HFF-Myc (cell line): ENCODE measurements around the gene ZNF346.
A peak's percentile ranks its signal among the peaks of the same experiment; 100 is the strongest.
"Not testable (repeated sequence)": the region's sequence is repeated elsewhere in the genome, so short reads cannot be mapped to it uniquely, and the experiment has no call there.

Source experiments
- DNase-seq: peaks from one replicate; pipeline ENCODE4 v3.0.0-alpha.2; 2011; ENCODE audit warnings: low read depth; ENCODE audit errors: extremely low read depth
- H3K4me3 ChIP-seq: replicated peaks from 2 replicates; pipeline ENCODE4 v1.5.1; 2011; ENCODE audit warnings: low read depth, mild to moderate bottlenecking, control low read depth, low read length
- TF ChIP-seq, protein P1 (sequence below): IDR thresholded peaks from 2 replicates; pipeline ENCODE4 v1.5.1; 2012; ENCODE audit warnings: mild to moderate bottlenecking, low read depth, low read length, control low read depth; ENCODE audit errors: missing control alignments

ZNF346 gene

GRCh38 chr5:177022386-177023302, at the start of gene ZNF346:
TSS of gene ZNF346 (plus strand) at chr5:177022696. CDS start at chr5:177022739, 43 bp downstream.
- DNase-seq: peak; percentile 61
- H3K4me3 ChIP-seq: peak within 1 kb of the TSS; percentile 94
- TF ChIP-seq, protein P1, sequence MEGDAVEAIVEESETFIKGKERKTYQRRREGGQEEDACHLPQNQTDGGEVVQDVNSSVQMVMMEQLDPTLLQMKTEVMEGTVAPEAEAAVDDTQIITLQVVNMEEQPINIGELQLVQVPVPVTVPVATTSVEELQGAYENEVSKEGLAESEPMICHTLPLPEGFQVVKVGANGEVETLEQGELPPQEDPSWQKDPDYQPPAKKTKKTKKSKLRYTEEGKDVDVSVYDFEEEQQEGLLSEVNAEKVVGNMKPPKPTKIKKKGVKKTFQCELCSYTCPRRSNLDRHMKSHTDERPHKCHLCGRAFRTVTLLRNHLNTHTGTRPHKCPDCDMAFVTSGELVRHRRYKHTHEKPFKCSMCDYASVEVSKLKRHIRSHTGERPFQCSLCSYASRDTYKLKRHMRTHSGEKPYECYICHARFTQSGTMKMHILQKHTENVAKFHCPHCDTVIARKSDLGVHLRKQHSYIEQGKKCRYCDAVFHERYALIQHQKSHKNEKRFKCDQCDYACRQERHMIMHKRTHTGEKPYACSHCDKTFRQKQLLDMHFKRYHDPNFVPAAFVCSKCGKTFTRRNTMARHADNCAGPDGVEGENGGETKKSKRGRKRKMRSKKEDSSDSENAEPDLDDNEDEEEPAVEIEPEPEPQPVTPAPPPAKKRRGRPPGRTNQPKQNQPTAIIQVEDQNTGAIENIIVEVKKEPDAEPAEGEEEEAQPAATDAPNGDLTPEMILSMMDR: peak; percentile 53

DNA sequence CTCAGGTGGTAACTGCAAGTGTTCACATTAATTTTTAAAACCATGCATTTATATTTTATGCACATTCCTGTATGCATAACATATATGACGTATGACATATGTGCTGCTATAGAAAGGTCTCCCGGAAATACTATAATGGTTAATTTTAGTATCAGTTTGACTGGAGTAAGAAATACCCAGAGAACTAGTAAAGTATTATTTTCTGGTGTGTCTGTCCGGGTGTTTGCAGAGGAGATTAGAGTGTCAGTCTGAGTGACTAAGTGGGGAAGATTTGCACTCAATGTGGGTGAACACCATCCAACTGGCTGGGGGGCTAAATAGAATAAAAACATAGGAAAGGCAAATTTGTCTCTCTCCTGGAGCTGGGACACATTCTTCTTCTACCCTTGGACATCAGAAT, 42.8 kb upstream of the ZNF346 start:
- no peak overlapping the region for H3K4me3 ChIP-seq
- DNase-seq: no peak
- TF ChIP-seq, protein P1: no peak

GRCh38 chr5:176980818-176981217, 41.7 kb upstream of the ZNF346 start:
- DNase-seq: no peak
- TF ChIP-seq, protein P1: no peak
- no peak overlapping the region for H3K4me3 ChIP-seq

- H3K4me3 ChIP-seq, DNase-seq: not testable (repeated sequence)
These were observed 39.4 kb upstream of the ZNF346 start for GRCh38 chr5:176983112-176983511.

GRCh38 chr5:176983593-176983992, 38.9 kb upstream of the ZNF346 start:
- H3K4me3 ChIP-seq, DNase-seq: not testable (repeated sequence)

- not testable (repeated sequence) for H3K4me3 ChIP-seq, DNase-seq
These were observed 38.3 kb upstream of the ZNF346 start for GRCh38 chr5:176984176-176984575.

- no peak for DNase-seq
- H3K4me3 ChIP-seq: no peak overlapping the region
- TF ChIP-seq, protein P1: no peak
These were observed 37.0 kb upstream of the ZNF346 start for GRCh38 chr5:176985516-176985915.

DNA sequence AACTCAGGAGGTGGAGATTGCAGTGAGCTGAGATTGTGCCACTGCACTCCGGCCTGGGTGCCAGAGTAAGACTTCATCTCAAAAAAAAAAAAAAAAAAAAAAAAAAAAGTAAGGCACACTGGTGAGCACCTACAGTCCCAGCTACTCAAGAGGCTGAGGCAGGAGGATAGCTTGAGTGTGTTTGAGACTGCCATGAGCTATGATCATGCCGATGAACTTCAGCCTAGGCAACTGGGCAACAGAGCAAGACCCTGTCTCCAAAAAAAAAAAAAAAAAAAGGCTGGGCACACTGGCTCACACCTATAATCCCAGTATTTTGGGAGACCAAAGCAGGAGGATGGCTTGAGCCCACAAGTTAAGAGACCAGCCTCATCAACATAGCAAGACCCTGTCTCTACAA, 36.2 kb upstream of the ZNF346 start:
- TF ChIP-seq, protein P1: no peak
- no peak overlapping the region for H3K4me3 ChIP-seq
- DNase-seq: no peak
